ENCODE data around the gene TFCP2. TPM values are rescaled to one million over a fixed set of nuclear protein-coding genes. Genes with fewer than 3 reads are reported as not detected.

Gene TFCP2
- polyA plus RNA-seq, 3 donors from 2014 or later: 10.1 to 16.6 (median 11.7) TPM

DNA sequence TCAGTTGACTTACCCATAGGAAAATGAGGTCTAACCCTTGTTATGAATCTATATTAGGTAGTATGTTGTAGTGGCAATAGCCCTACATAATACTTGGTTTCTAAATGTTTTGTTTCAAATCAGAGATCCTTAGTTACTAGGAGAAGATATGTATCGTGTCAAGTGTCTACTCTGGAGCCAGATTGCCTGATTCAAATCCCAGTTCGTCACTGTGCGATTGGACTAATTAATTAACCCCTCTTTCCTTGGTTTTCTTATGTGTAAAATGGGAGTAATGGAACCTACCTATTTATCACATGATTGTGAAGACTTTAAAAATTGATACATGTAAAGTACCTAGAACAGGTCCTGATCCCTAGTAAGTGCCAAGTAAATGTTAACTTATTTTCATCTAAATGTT is 123.4 kb downstream of the TFCP2 start:
- Mint-ChIP-seq H3K27me3 (ENCODE audit: low read depth in 3 of 3) (peaks cover 3 to 6% (median 4%) of the 10 kb centered on the region in 3 donors), H3K36me3 (peaks cover 9 to 12% (median 12%) of the 10 kb centered on the region in 3 donors), H3K4me3 (peak overlapping the region; percentile 91 to 98 (median 95)), H3K27ac (peak overlapping the region in 5 of 6 donors; percentile 37 to 99 (median 97)), H3K4me1 (peaks cover 33 to 34% of the 10 kb centered on the region in 2 donors), H3K9me3 (no peaks in the 10 kb centered on the region)
- no peak for DNase-seq

DNA sequence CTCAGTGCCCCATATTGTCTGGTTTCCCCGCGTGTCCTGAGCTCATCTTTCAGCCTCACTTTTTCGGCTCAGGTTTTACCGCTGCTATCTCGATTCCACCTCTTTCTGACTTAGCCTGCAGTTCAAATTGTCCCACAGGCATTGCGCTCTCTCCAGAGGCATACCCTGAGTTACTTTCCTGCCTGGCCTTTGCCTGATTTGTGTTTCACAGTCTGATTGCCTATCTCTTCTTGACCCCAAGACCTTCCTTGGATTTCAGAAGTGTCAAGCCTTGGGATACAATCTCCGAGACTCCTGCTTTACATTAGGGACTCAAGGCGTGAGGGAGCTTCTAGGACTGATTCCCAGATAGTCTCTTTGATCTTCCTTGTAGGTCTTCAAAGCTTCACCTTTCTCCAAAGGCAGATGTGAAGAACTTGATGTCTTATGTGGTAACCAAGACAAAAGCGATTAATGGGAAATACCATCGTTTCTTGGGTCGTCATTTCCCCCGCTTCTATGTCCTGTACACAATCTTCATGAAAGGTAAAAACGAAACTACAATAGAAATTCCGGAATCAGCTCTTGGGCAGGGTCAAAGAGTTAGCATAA is 124.2 kb downstream of the TFCP2 start:
- Mint-ChIP-seq H3K4me1 (peaks cover 33 to 34% of the 10 kb centered on the region in 2 donors), H3K9me3 (no peaks in the 10 kb centered on the region), H3K27me3 (ENCODE audit: low read depth in 3 of 3) (peaks cover 3 to 6% (median 4%) of the 10 kb centered on the region in 3 donors), H3K4me3 (peak overlapping the region; percentile 91 to 98 (median 95)), H3K36me3 (peaks cover 5 to 6% (median 5%) of the 10 kb centered on the region in 3 donors), H3K27ac (peak overlapping the region; percentile 92 to 99 (median 96))
- DNase-seq: no peak

- peaks cover 5 to 6% (median 5%) of the 10 kb centered on the region in 3 donors for H3K36me3 Mint-ChIP-seq
- peak within 1 kb of the TSS; percentile 92 to 99 (median 96) for H3K27ac Mint-ChIP-seq
- no peaks in the 10 kb centered on the region for H3K9me3 Mint-ChIP-seq
These were observed 125.0 kb downstream of the TFCP2 start, which contains the start of gene LETMD1 for GRCh38 chr12:51047655-51048540. Gene LETMD1, plus strand, starts transcription at chr12:51048327. Its CDS starts 30 bp downstream, at chr12:51048357.

More at GRCh38 chr12:51047655-51048540, 125.0 kb downstream of the TFCP2 start, which contains the start of gene LETMD1:
- Mint-ChIP-seq H3K4me1 (peaks cover 33 to 34% of the 10 kb centered on the region in 2 donors), H3K27me3 (ENCODE audit: low read depth in 3 of 3) (peaks cover 3 to 6% (median 4%) of the 10 kb centered on the region in 3 donors), H3K4me3 (peak within 1 kb of the TSS; percentile 91 to 98 (median 95))
- peak; percentile 91 to 93 (median 93) for DNase-seq

Other genes starting within 250 kb of the TFCP2 start
- not detected for gene HIGD1C, start 220.6 kb downstream of the TFCP2 start, polyA plus RNA-seq
- 10 to 100 TPM in 2 of 3 donors, 1 to 10 TPM in 1; 9.7 to 14.8 (median 11.2) TPM for gene SLC11A2, start 146.8 kb downstream of the TFCP2 start, polyA plus RNA-seq
- gene LETMD1, start 124.8 kb downstream of the TFCP2 start, polyA plus RNA-seq: 10 to 100 TPM; 14.9 to 40.4 (median 17.7) TPM
- 1 to 10 TPM in 2 of 3 donors, under 1 TPM in 1; 0.90 to 7.9 (median 7.2) TPM for gene CSRNP2, start 89.5 kb downstream of the TFCP2 start, polyA plus RNA-seq
- gene POU6F1, start 44.9 kb upstream of the TFCP2 start, polyA plus RNA-seq: 1 to 10 TPM in 1 of 3 donors, under 1 TPM in 2; 0.78 to 1.8 (median 0.86) TPM
- 1,000 to 10,000 TPM; 1,137 to 2,830 (median 1,368) TPM for gene DAZAP2, start 65.7 kb upstream of the TFCP2 start, polyA plus RNA-seq
- gene SMAGP, start 97.3 kb upstream of the TFCP2 start, polyA plus RNA-seq: 10 to 100 TPM; 26.7 to 41.9 (median 34.6) TPM
- 100 to 1,000 TPM; 353 to 582 (median 359) TPM for gene BIN2, start 151.0 kb upstream of the TFCP2 start, polyA plus RNA-seq
- gene CELA1, start 173.5 kb upstream of the TFCP2 start, polyA plus RNA-seq: under 1 TPM in 2 of 3 donors, not detected in 1; 0.37 to 1.00 TPM
- 10 to 100 TPM in 1 of 3 donors, 1 to 10 TPM in 1, under 1 TPM in 1; 0.91 to 19.0 (median 9.8) TPM for gene GALNT6, start 218.3 kb upstream of the TFCP2 start, polyA plus RNA-seq

Data from immature natural killer cell (primary cell).